OCI-LY7 (cell line): ENCODE results near the gene HYKK. TPM values are rescaled to one million over a fixed set of nuclear protein-coding genes. Genes with fewer than 3 reads are reported as not detected.

Experiments used
- BruUV-seq: library from RNA; stranded (reverse); fragments of 400-500 nt; replicated peaks from 2 replicates; lab custom pipeline; 2021; lab: Mats Ljungman, UMichigan
- CTCF ChIA-PET: fragments of 300-600 bp; sonication (Branson Sonifier 250); formaldehyde crosslinking; loops from one replicate; lab custom pipeline; 2022; ENCODE audit warnings: antibody characterized with exemption; ENCODE audit not compliant: unreplicated experiment; lab: Charles Lee
- POLR2A ChIA-PET: fragments of 300-600 bp; sonication (Branson Sonifier 250); formaldehyde crosslinking; loops from one replicate; lab custom pipeline; 2022; ENCODE audit warnings: antibody characterized with exemption; lab: Charles Lee
- DNase-seq: peaks from one replicate; pipeline ENCODE4 v3.0.0-alpha.2; 2015; ENCODE audit warnings: low spot score
- H2AFZ ChIP-seq: fragments of 200-600 bp; sonication (generic), shearing (Covaris generic); 2 replicates; pipeline ENCODE4 v1.6.1; 2014; ENCODE audit warnings: mild to moderate bottlenecking, antibody characterized with exemption, low read length, moderate library complexity
- H3K27ac ChIP-seq: fragments of 200-600 bp; sonication (generic); 2 replicates; pipeline ENCODE4 v1.5.1; 2014; ENCODE audit warnings: mixed run types, low read depth, mild to moderate bottlenecking, moderate library complexity, low read length, inconsistent platforms; ENCODE audit not compliant: poor library complexity, severe bottlenecking
- H3K36me3 ChIP-seq: fragments of 200-600 bp; sonication (generic); 2 replicates; pipeline ENCODE4 v1.6.1; 2014; ENCODE audit warnings: mild to moderate bottlenecking, antibody characterized with exemption, low read length, moderate library complexity, mixed read lengths; ENCODE audit not compliant: insufficient read depth
- H3K4me1 ChIP-seq: fragments of 200-600 bp; sonication (generic); 2 replicates; pipeline ENCODE4 v1.5.1; 2014; ENCODE audit warnings: mild to moderate bottlenecking, low read length; ENCODE audit not compliant: insufficient read depth, poor library complexity, severe bottlenecking
- H3K4me2 ChIP-seq: fragments of 200-600 bp; sonication (generic); 2 replicates; pipeline ENCODE4 v1.6.1; 2014; ENCODE audit warnings: mild to moderate bottlenecking, low read length
- H3K4me3 ChIP-seq: fragments of 200-600 bp; sonication (generic); 2 replicates; pipeline ENCODE4 v1.5.1; 2014; ENCODE audit warnings: mild to moderate bottlenecking, low read depth, low read length; ENCODE audit not compliant: poor library complexity, severe bottlenecking
- H3K79me2 ChIP-seq: fragments of 200-600 bp; sonication (generic); 2 replicates; pipeline ENCODE4 v1.6.1; 2016; ENCODE audit warnings: low read depth, mild to moderate bottlenecking, low read length, moderate library complexity, mixed read lengths; ENCODE audit not compliant: insufficient read depth
- H3K9me2 ChIP-seq: fragments of 200-600 bp; sonication (generic); 2 replicates; pipeline ENCODE4 v1.6.1; 2016; ENCODE audit warnings: mild to moderate bottlenecking, low read length, mixed read lengths; ENCODE audit not compliant: insufficient read depth
- H3K9me3 ChIP-seq: fragments of 200-600 bp; sonication (generic); 2 replicates; pipeline ENCODE4 v1.6.1; 2014; ENCODE audit warnings: mild to moderate bottlenecking, mixed run types, low read length, mixed read lengths
- H4K20me1 ChIP-seq: fragments of 200-600 bp; sonication (generic); 2 replicates; pipeline ENCODE4 v1.6.1; 2014; ENCODE audit warnings: mild to moderate bottlenecking, antibody characterized with exemption, low read length, moderate library complexity, mixed read lengths; ENCODE audit not compliant: insufficient read depth
- EZH2phosphoT487 ChIP-seq: fragments of 200-600 bp; sonication (generic); IDR thresholded peaks from 2 replicates; pipeline ENCODE4 v1.6.1; 2018; ENCODE audit warnings: low read depth, borderline replicate concordance, mild to moderate bottlenecking, mixed run types, antibody characterized with exemption, low read length, moderate library complexity, mixed read lengths
- intact Hi-C: fragments of 100-400 bp; cut with micrococcal nuclease; formaldehyde crosslinking; loops from one replicate; pipeline ENCODE4 v1.10.0; 2022; ENCODE audit not compliant: unreplicated experiment
- total RNA-seq, 2 experiments: library from RNA; depleted of rRNA in 1 of 2; stranded (reverse); fragments of >200 nt in 1 of 2; shearing (Covaris generic) in 1 of 2; gene quantifications; 2 replicates each; pipeline ENCODE4 v1.2.3, GENCODE V29; 2014 to 2022
- TF ChIP-seq, protein P1 (sequence below): fragments of 200-600 bp; sonication (generic); conservative IDR thresholded peaks from 2 replicates; pipeline ENCODE4 v1.5.1; 2014; ENCODE audit warnings: mild to moderate bottlenecking, antibody characterized with exemption, low read length, moderate library complexity, mixed read lengths

HYKK gene
- total RNA-seq, 2 experiments from 2014 or later = 0.40 TPM; not detected in 1

DNA sequence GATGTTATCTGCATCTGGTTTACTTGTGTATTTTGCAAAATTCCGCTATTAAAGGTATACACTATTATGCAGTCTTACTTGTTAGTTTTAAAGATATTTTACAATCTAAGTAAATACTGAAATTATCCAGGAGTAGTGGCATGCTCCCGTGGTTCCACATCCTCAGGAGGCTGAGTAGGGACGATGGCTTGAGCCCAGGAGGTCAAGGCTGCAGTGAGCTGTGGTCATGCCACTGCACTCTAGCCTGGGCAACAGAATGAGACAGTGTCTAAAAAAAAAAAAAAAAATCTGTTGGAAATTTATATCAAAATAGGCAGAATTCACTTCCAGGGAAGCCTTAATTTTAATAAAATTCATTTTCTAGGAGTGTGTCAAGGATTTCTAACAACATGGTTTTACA, 27.7 kb upstream of the HYKK start:
- Histone ChIP-seq H3K9me3 (no peaks in the 10 kb centered on the region), H4K20me1 (no peaks in the 10 kb centered on the region), H3K9me2 (no peaks in the 10 kb centered on the region), H3K4me1 (no peaks in the 10 kb centered on the region), H3K36me3 (peaks cover 87% of the 10 kb centered on the region), H3K27ac (no peak overlapping the region), H2AFZ (no peak overlapping the region), H3K4me3 (no peak overlapping the region), H3K79me2 (no peaks in the 10 kb centered on the region), H3K4me2 (no peak overlapping the region)
- CTCF ChIA-PET = no interaction called here
- DNase-seq = no peak
- intact Hi-C loops = no loop called here
- POLR2A ChIA-PET = no interaction called here
- BruUV-seq = no TSS peak
- TF ChIP-seq EZH2phosphoT487 = no peak
- TF ChIP-seq, protein P1, sequence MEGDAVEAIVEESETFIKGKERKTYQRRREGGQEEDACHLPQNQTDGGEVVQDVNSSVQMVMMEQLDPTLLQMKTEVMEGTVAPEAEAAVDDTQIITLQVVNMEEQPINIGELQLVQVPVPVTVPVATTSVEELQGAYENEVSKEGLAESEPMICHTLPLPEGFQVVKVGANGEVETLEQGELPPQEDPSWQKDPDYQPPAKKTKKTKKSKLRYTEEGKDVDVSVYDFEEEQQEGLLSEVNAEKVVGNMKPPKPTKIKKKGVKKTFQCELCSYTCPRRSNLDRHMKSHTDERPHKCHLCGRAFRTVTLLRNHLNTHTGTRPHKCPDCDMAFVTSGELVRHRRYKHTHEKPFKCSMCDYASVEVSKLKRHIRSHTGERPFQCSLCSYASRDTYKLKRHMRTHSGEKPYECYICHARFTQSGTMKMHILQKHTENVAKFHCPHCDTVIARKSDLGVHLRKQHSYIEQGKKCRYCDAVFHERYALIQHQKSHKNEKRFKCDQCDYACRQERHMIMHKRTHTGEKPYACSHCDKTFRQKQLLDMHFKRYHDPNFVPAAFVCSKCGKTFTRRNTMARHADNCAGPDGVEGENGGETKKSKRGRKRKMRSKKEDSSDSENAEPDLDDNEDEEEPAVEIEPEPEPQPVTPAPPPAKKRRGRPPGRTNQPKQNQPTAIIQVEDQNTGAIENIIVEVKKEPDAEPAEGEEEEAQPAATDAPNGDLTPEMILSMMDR = no peak

DNA sequence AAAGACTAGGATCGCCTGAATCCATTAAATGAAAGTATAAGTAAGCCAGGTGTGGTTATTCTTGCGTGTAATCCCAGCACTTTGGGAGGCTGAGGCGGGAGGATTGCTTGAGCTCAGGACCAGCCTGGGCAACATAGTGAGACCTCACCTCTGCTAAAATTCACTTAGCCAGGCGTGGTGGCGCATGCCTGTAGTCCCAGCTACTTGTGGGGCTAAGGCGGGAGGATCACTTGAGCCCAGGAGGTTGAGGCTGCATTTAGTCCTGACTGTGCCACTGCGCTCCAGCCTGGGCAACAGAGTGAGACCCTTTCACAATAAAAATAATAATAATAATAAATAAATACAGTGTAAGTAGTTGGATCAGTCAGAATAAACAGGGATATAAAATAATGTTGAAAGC, 25.5 kb upstream of the HYKK start:
- ChIA-PET CTCF (no interaction called here), POLR2A (no interaction called here)
- Histone ChIP-seq H3K4me2 (no peak overlapping the region), H3K9me2 (no peaks in the 10 kb centered on the region), H3K27ac (no peak overlapping the region), H3K79me2 (no peaks in the 10 kb centered on the region), H3K36me3 (peaks cover 88% of the 10 kb centered on the region), H2AFZ (no peak overlapping the region), H4K20me1 (no peaks in the 10 kb centered on the region), H3K4me3 (no peak overlapping the region), H3K4me1 (no peaks in the 10 kb centered on the region), H3K9me3 (no peaks in the 10 kb centered on the region)
- DNase-seq = no peak
- intact Hi-C loops = no loop called here
- no peak for TF ChIP-seq EZH2phosphoT487
- TF ChIP-seq, protein P1 = no peak
- BruUV-seq = no TSS peak

DNA sequence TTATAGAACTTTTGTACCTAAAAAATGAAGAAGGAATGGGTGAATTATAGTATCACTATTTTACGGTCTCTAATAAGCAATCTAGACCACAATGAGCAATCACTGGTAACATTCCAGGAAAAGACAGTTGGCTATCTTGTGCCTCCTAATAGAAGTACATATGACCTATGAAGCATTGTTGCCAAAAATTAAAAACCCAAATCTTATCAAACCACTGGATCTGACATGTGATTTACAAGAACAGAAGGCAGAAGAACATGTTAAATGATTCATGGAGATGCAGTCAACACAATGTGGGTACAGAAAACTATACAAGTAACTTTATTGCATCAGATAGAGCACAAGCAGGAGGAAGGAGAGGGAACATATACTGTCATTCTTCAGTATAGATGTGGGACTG, 14.5 kb upstream of the HYKK start:
- no peaks in the 10 kb centered on the region for H3K9me2 ChIP-seq
- BruUV-seq = no TSS peak
- H3K4me2 ChIP-seq = no peak overlapping the region
- no peaks in the 10 kb centered on the region for H3K9me3 ChIP-seq
- no peak for TF ChIP-seq EZH2phosphoT487
- TF ChIP-seq, protein P1 = no peak
- ChIA-PET CTCF (no interaction called here), POLR2A (interaction anchor here (0.8 kb wide), 2 partner anchors 10 to 11 kb away, joined by 3 to 4 read pairs; no protein-coding TSS in a partner anchor)
- H4K20me1 ChIP-seq = no peaks in the 10 kb centered on the region
- no peak overlapping the region for H2AFZ ChIP-seq
- intact Hi-C loops = no loop called here
- peaks cover 97% of the 10 kb centered on the region for H3K36me3 ChIP-seq
- H3K4me3 ChIP-seq = no peak overlapping the region
- no peaks in the 10 kb centered on the region for H3K4me1 ChIP-seq
- H3K27ac ChIP-seq = no peak overlapping the region
- H3K79me2 ChIP-seq = no peaks in the 10 kb centered on the region
- no peak for DNase-seq
